IMR-90 (cell line): Measurements from ENCODE around the gene TSG101. TPM values are rescaled to one million over a fixed set of nuclear protein-coding genes. Genes with fewer than 3 reads are reported as not detected.

Experiments used
- ATAC-seq: fragments of 200-7000 bp; cut with Tn5 transposase; 2 replicates; pipeline ENCODE4 v1.9.1; 2020; ENCODE audit warnings: low read depth, mild to moderate bottlenecking, moderate library complexity
- BruUV-seq: library from RNA; stranded (reverse); fragments of 400-500 nt; replicated peaks from 2 replicates; lab custom pipeline; 2021; lab: Mats Ljungman, UMichigan
- CTCF ChIA-PET: fragments of 300-600 bp; formaldehyde crosslinking; extraction: SDS; loops from one replicate; lab custom pipeline; 2021; ENCODE audit warnings: antibody characterized with exemption; lab: Yijun Ruan, JAX
- POLR2A ChIA-PET: fragments of 300-600 bp; sonication (Branson Sonifier 250); formaldehyde crosslinking; loops from one replicate; lab custom pipeline; 2022; ENCODE audit warnings: antibody characterized with exemption; ENCODE audit not compliant: unreplicated experiment; lab: Charles Lee
- DNase-seq: peaks from one replicate; pipeline ENCODE4 v3.0.0; 2013
- H2AFZ ChIP-seq: replicated peaks from 2 replicates; pipeline ENCODE3; 2013; ENCODE audit warnings: low read length, mild to moderate bottlenecking; ENCODE audit not compliant: poor library complexity
- H2AK5ac ChIP-seq: 2 replicates; pipeline ENCODE4 v1.6.1; 2013; ENCODE audit warnings: low read depth, low read length, inconsistent platforms
- H2AK9ac ChIP-seq: replicated peaks from 2 replicates; pipeline ENCODE3; 2013; ENCODE audit warnings: mild to moderate bottlenecking, low read depth, low read length, moderate library complexity; ENCODE audit not compliant: poor library complexity
- H2BK120ac ChIP-seq: 2 replicates; pipeline ENCODE4 v1.6.1; 2013; ENCODE audit warnings: low read depth, low read length, inconsistent platforms
- H2BK15ac ChIP-seq: 3 replicates; pipeline ENCODE4 v1.6.1; 2013; ENCODE audit warnings: low read depth, low read length, inconsistent platforms
- H2BK20ac ChIP-seq: 2 replicates; pipeline ENCODE4 v1.6.1; 2013; ENCODE audit warnings: low read depth, mild to moderate bottlenecking, inconsistent platforms, low read length, moderate library complexity
- H2BK5ac ChIP-seq: 2 replicates; pipeline ENCODE4 v1.6.1; 2013; ENCODE audit warnings: mild to moderate bottlenecking, low read depth, low read length, inconsistent platforms; ENCODE audit not compliant: poor library complexity, severe bottlenecking
- H3K14ac ChIP-seq: replicated peaks from 2 replicates; pipeline ENCODE4 v1.6.1; 2013; ENCODE audit warnings: low read depth, low read length, inconsistent platforms
- H3K18ac ChIP-seq: 2 replicates; pipeline ENCODE4 v1.6.1; 2013; ENCODE audit warnings: low read depth, low read length, control low read depth
- H3K23ac ChIP-seq: 2 replicates; pipeline ENCODE4 v1.6.1; 2013; ENCODE audit warnings: low read depth, low read length, inconsistent platforms
- H3K27ac ChIP-seq: 2 replicates; pipeline ENCODE4 v1.5.1; 2013; ENCODE audit warnings: mild to moderate bottlenecking, control low read depth, low read length; ENCODE audit not compliant: insufficient read depth
- H3K27me3 ChIP-seq: 2 replicates; pipeline ENCODE4 v1.6.1; 2013; ENCODE audit warnings: low read length; ENCODE audit not compliant: control insufficient read depth, insufficient read depth
- H3K36me3 ChIP-seq: 2 replicates; pipeline ENCODE4 v1.6.1; 2013; ENCODE audit warnings: low read length, mixed read lengths; ENCODE audit not compliant: control insufficient read depth, insufficient read depth
- H3K4ac ChIP-seq: 2 replicates; pipeline ENCODE4 v1.6.1; 2013; ENCODE audit warnings: low read depth, low read length, inconsistent platforms
- H3K4me1 ChIP-seq: 2 replicates; pipeline ENCODE4 v1.6.1; 2013; ENCODE audit warnings: low read length, mixed read lengths; ENCODE audit not compliant: control insufficient read depth, insufficient read depth
- H3K4me2 ChIP-seq: 2 replicates; pipeline ENCODE4 v1.6.1; 2013; ENCODE audit warnings: low read depth, mild to moderate bottlenecking, control low read depth, low read length, moderate library complexity
- H3K4me3 ChIP-seq: 2 replicates; pipeline ENCODE4 v1.5.1; 2013; ENCODE audit warnings: low read depth, mild to moderate bottlenecking, control low read depth, low read length, moderate library complexity; ENCODE audit not compliant: insufficient read depth
- H3K56ac ChIP-seq: 2 replicates; pipeline ENCODE4 v1.6.1; 2013; ENCODE audit warnings: low read length, inconsistent platforms; ENCODE audit not compliant: insufficient read depth; ENCODE audit errors: extremely low read depth
- H3K79me1 ChIP-seq, 2 experiments: 2 replicates each; pipeline ENCODE4 v1.6.1; 2013; ENCODE audit warnings: low read length in 2 of 2, inconsistent platforms in 1 of 2, low read depth in 1 of 2
- H3K9ac ChIP-seq: 2 replicates; pipeline ENCODE4 v1.6.1; 2013; ENCODE audit warnings: low read depth, low read length, control low read depth
- H3K9me1 ChIP-seq: 2 replicates; pipeline ENCODE4 v1.6.1; 2013; ENCODE audit warnings: low read length, inconsistent platforms; ENCODE audit not compliant: insufficient read depth
- H3K9me3 ChIP-seq: 2 replicates; pipeline ENCODE4 v1.6.1; 2013; ENCODE audit warnings: low read length; ENCODE audit not compliant: control insufficient read depth, insufficient read depth
- H4K20me1 ChIP-seq: 2 replicates; pipeline ENCODE4 v1.6.1; 2013; ENCODE audit warnings: low read length, inconsistent platforms; ENCODE audit not compliant: insufficient read depth
- H4K5ac ChIP-seq: 2 replicates; pipeline ENCODE4 v1.6.1; 2013; ENCODE audit warnings: mild to moderate bottlenecking, low read depth, low read length, control low read depth
- H4K8ac ChIP-seq, 2 experiments: 2 replicates each; pipeline ENCODE4 v1.6.1; 2013; ENCODE audit warnings: low read depth in 2 of 2, low read length in 2 of 2, control low read depth in 1 of 2, inconsistent platforms in 1 of 2
- H4K91ac ChIP-seq: 2 replicates; pipeline ENCODE4 v1.6.1; 2013; ENCODE audit warnings: low read depth, low read length, inconsistent platforms; ENCODE audit not compliant: insufficient read depth
- FOS ChIP-seq: fragments of 150-350 bp; IDR thresholded peaks from 2 replicates; pipeline ENCODE4 v1.6.1; 2016; ENCODE audit warnings: low read depth, low read length
- MAFK ChIP-seq: IDR thresholded peaks from 2 replicates; pipeline ENCODE4 v1.6.1; 2012; ENCODE audit warnings: low read depth, low read length, improper control_type of control experiment
- POLR2A ChIP-seq: IDR thresholded peaks from 2 replicates; pipeline ENCODE4 v1.6.1; 2012; ENCODE audit warnings: mild to moderate bottlenecking, low read depth, low read length
- RFX5 ChIP-seq: IDR thresholded peaks from 2 replicates; pipeline ENCODE4 v1.8.0; 2012; ENCODE audit warnings: low read depth, mild to moderate bottlenecking, low read length, moderate library complexity
- SMC3 ChIP-seq: fragments of 150-350 bp; IDR thresholded peaks from 2 replicates; pipeline ENCODE4 v1.6.1; 2016; ENCODE audit warnings: low read depth, mild to moderate bottlenecking, antibody characterized with exemption, low read length, moderate library complexity
- WGBS, 2 experiments: methylation state at CpG; one replicate each; pipeline versions ENCODE4 v1.1.5 to v1.1.7; 2013; ENCODE audit warnings: missing lambda C conversion rate in 2 of 2; ENCODE audit not compliant: insufficient read length in 1 of 2; ENCODE audit errors: extremely low coverage in 2 of 2; 5-methylcytosine and 5-hydroxymethylcytosine counted together
- dilution Hi-C: fragments of 300-500 bp; cut with HindIII; formaldehyde crosslinking; loops from one replicate; pipeline ENCODE4 v1.14.3; 2018; ENCODE audit warnings: low sequenced_read_pairs; ENCODE audit not compliant: unreplicated experiment
- in situ Hi-C: fragments of 300-500 bp; cut with MboI; formaldehyde crosslinking; loops from 3 replicates; pipeline ENCODE4 v1.14.3; 2019; ENCODE audit warnings: low sequenced_read_pairs, inconsistent platforms, mixed read lengths
- intact Hi-C: fragments of 100-400 bp; cut with micrococcal nuclease; formaldehyde crosslinking; loops from 2 replicates; pipeline ENCODE4 v1.10.0; 2022
- polyA plus RNA-seq, 3 experiments: library from polyadenylated mRNA; depleted of rRNA; stranded (reverse); fragments of >200 nt; gene quantifications; 2 replicates each; pipeline ENCODE4 v1.2.3, GENCODE V29; 2012; ENCODE audit warnings: low replicate concordance in 1 of 3
- total RNA-seq: library from RNA; depleted of rRNA; stranded (reverse); fragments of >200 nt; gene quantifications from 2 replicates; pipeline ENCODE4 v1.2.3, GENCODE V29; 2012
- TF ChIP-seq, protein P1 (sequence below): fragments of 150-350 bp; IDR thresholded peaks from 2 replicates; pipeline ENCODE4 v1.6.1; 2016; ENCODE audit warnings: low read depth, mild to moderate bottlenecking, low read length, moderate library complexity, borderline replicate concordance

Gene TSG101
- total and polyA plus RNA-seq, 2 of the 4 experiments (the other 2 are of a cell fraction) = 67.4 to 113 TPM

DNA sequence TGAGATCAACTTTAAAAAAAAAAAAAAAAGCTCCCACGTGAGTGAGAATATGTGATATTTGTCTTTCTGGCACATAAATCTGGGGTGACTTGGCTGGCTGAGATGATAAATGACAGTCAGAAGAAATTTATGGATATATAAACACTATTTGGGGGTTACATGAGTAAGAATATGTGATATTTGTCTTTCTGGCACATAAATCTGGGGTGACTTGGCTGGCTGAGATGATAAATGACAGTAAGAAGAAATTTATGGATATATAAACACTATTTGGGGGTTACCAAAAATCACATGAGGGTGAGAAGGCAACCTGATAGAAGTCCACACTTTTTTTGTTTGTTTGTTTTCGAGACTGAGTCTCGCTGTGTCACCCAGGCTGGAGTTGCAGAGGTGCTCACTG lies 6.6 kb upstream of the TSG101 start:
- H2AK9ac ChIP-seq = no peak overlapping the region
- WGBS, 2 experiments = no CpG with 5 or more reads among the region's 3 CpGs
- no peak overlapping the region for H3K56ac ChIP-seq
- DNase-seq (no peak), ATAC-seq (no peak)
- no peak overlapping the region for H2BK15ac ChIP-seq
- H2BK5ac ChIP-seq = no peak overlapping the region
- no peak overlapping the region for H3K18ac ChIP-seq
- H3K4me2 ChIP-seq = no peak overlapping the region
- no peak overlapping the region for H3K27ac ChIP-seq
- H3K4me1 ChIP-seq = no peaks in the 10 kb centered on the region
- intact Hi-C loops = no loop called here
- no peak overlapping the region for H4K5ac ChIP-seq
- no peak overlapping the region for H2BK20ac ChIP-seq
- no peak overlapping the region for H2AFZ ChIP-seq
- no peak overlapping the region for H4K91ac ChIP-seq
- ChIA-PET CTCF (interaction anchor here (0.7 kb wide), 2 partner anchors 38 to 199 kb away, joined by 3 to 5 read pairs; no protein-coding TSS in a partner anchor), POLR2A (no interaction called here)
- H3K27me3 ChIP-seq = no peaks in the 10 kb centered on the region
- peaks cover 5% of the 10 kb centered on the region for H3K36me3 ChIP-seq
- H3K79me1 ChIP-seq = peaks cover 4 to 7% of the 10 kb centered on the region in 2 experiments; a peak in 2 of 4 replicates
- H3K9me1 ChIP-seq = no peaks in the 10 kb centered on the region
- in situ Hi-C loops = loop anchor here (25.0 kb wide), 1 partner anchor 204 kb away; the partner anchor contains the start of gene IGSF22
- no peak overlapping the region for H4K8ac ChIP-seq
- no peak overlapping the region for H3K9ac ChIP-seq
- no peak overlapping the region for H2AK5ac ChIP-seq
- no peaks in the 10 kb centered on the region for H4K20me1 ChIP-seq
- no TSS peak for BruUV-seq
- no peak overlapping the region for H3K4ac ChIP-seq
- H3K9me3 ChIP-seq = no peaks in the 10 kb centered on the region
- H3K4me3 ChIP-seq = no peak overlapping the region
- H3K14ac ChIP-seq = no peak overlapping the region
- no peak overlapping the region for H3K23ac ChIP-seq
- H2BK120ac ChIP-seq = no peak overlapping the region
- TF ChIP-seq MAFK = no peak
- TF ChIP-seq POLR2A = no peak
- no peak for TF ChIP-seq RFX5
- TF ChIP-seq FOS = no peak
- TF ChIP-seq SMC3 = no peak
- TF ChIP-seq, protein P1, sequence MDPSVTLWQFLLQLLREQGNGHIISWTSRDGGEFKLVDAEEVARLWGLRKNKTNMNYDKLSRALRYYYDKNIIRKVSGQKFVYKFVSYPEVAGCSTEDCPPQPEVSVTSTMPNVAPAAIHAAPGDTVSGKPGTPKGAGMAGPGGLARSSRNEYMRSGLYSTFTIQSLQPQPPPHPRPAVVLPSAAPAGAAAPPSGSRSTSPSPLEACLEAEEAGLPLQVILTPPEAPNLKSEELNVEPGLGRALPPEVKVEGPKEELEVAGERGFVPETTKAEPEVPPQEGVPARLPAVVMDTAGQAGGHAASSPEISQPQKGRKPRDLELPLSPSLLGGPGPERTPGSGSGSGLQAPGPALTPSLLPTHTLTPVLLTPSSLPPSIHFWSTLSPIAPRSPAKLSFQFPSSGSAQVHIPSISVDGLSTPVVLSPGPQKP = no peak
- dilution Hi-C loops = no loop called here
